OCI-LY3 (cell line): ENCODE data around the gene DCTN1.

ENCODE experiments used
- H2AFZ ChIP-seq: fragments of 200-600, 300-600 bp; shearing (Covaris generic); 2 replicates; pipeline ENCODE4 v1.6.0; 2014; ENCODE audit warnings: antibody characterized with exemption, low read depth, low read length
- H3K27ac ChIP-seq: fragments of 200-600, 300-600 bp; sonication (generic); 2 replicates; pipeline ENCODE4 v1.5.1; 2014; ENCODE audit warnings: mild to moderate bottlenecking, low read length, moderate library complexity, mixed read lengths
- H3K27me3 ChIP-seq: fragments of 200-600, 300-600 bp; sonication (generic); 2 replicates; pipeline ENCODE4 v1.6.1; 2014; ENCODE audit warnings: low read depth, low read length, mixed read lengths
- H3K36me3 ChIP-seq: fragments of 200-600, 300-600 bp; sonication (generic); replicated peaks from 2 replicates; pipeline ENCODE3; 2014; ENCODE audit warnings: low read depth, low read length, mixed read lengths
- H3K4me1 ChIP-seq: fragments of 300-600, 200-600 bp; sonication (generic); 2 replicates; pipeline ENCODE4 v1.6.1; 2014; ENCODE audit warnings: low read length, mixed read lengths
- H3K4me2 ChIP-seq: fragments of 200-600, 300-600 bp; sonication (generic); 2 replicates; pipeline ENCODE4 v1.6.1; 2014; ENCODE audit warnings: low read length, mixed read lengths
- H3K4me3 ChIP-seq: fragments of 300-600, 200-600 bp; sonication (generic); 2 replicates; pipeline ENCODE4 v1.5.1; 2014; ENCODE audit warnings: antibody characterized with exemption, mild to moderate bottlenecking, low read length, moderate library complexity
- H3K79me2 ChIP-seq: fragments of 300-600, 200-600 bp; shearing (Covaris generic); 2 replicates; pipeline ENCODE4 v1.6.1; 2014; ENCODE audit warnings: mild to moderate bottlenecking, low read length, mixed read lengths
- H3K9ac ChIP-seq: fragments of 300-600, 200-600 bp; shearing (Covaris generic); 2 replicates; pipeline ENCODE4 v1.6.0; 2014; ENCODE audit warnings: mild to moderate bottlenecking, low read length, moderate library complexity
- H3K9me3 ChIP-seq: fragments of 200-600, 300-600 bp; shearing (Covaris generic); 2 replicates; pipeline ENCODE4 v1.6.1; 2014; ENCODE audit warnings: low read length, mixed read lengths; ENCODE audit not compliant: insufficient read depth
- H4K20me1 ChIP-seq: fragments of 200-600, 300-600 bp; sonication (generic); 2 replicates; pipeline ENCODE4 v1.6.1; 2016; ENCODE audit warnings: low read length, mixed read lengths; ENCODE audit not compliant: insufficient read depth
- CTCF ChIP-seq: fragments of 200-600, 300-600 bp; sonication (generic); IDR thresholded peaks from 2 replicates; pipeline ENCODE4 v1.5.1; 2014; ENCODE audit warnings: antibody characterized with exemption, low read length, low read depth
- EZH2phosphoT487 ChIP-seq: fragments of 200-600 bp; shearing (Covaris generic); IDR thresholded peaks from 2 replicates; pipeline ENCODE4 v1.6.1; 2018; ENCODE audit warnings: antibody characterized with exemption, mixed run types, low read depth

DCTN1 gene

GRCh38 chr2:74418312-74418711 lies 38.2 kb upstream of the DCTN1 start:
- no peak overlapping the region for H3K27ac ChIP-seq
- H2AFZ ChIP-seq, result no peak overlapping the region
- peaks cover 32% of the 10 kb centered on the region for H3K4me1 ChIP-seq
- H3K4me2 ChIP-seq, result no peak overlapping the region
- no peaks in the 10 kb centered on the region for H3K79me2 ChIP-seq
- H3K9me3 ChIP-seq, result no peaks in the 10 kb centered on the region
- peaks cover 5% of the 10 kb centered on the region for H3K36me3 ChIP-seq
- H3K27me3 ChIP-seq, result no peaks in the 10 kb centered on the region
- H3K4me3 ChIP-seq, result no peak overlapping the region
- H3K9ac ChIP-seq, result no peak overlapping the region
- H4K20me1 ChIP-seq, result no peaks in the 10 kb centered on the region
- TF ChIP-seq CTCF (no peak), EZH2phosphoT487 (no peak)

- TF ChIP-seq CTCF, result no peak
- no peak for TF ChIP-seq EZH2phosphoT487
- H3K4me1 ChIP-seq, result peaks cover 32% of the 10 kb centered on the region
- no peaks in the 10 kb centered on the region for H3K36me3 ChIP-seq
- no peaks in the 10 kb centered on the region for H3K79me2 ChIP-seq
- H3K27me3 ChIP-seq, result no peaks in the 10 kb centered on the region
- no peaks in the 10 kb centered on the region for H3K9me3 ChIP-seq
- no peak overlapping the region for H3K4me2 ChIP-seq
- H3K4me3 ChIP-seq, result no peak overlapping the region
- H2AFZ ChIP-seq, result no peak overlapping the region
- H4K20me1 ChIP-seq, result no peaks in the 10 kb centered on the region
- no peak overlapping the region for H3K9ac ChIP-seq
- no peak overlapping the region for H3K27ac ChIP-seq
Measured at GRCh38 chr2:74417763-74418162, 37.7 kb upstream of the DCTN1 start.

- no peak overlapping the region for H3K27ac ChIP-seq
- H2AFZ ChIP-seq, result no peak overlapping the region
- no peak overlapping the region for H3K4me3 ChIP-seq
- no peaks in the 10 kb centered on the region for H4K20me1 ChIP-seq
- H3K4me1 ChIP-seq, result peaks cover 29% of the 10 kb centered on the region
- TF ChIP-seq CTCF (no peak), EZH2phosphoT487 (no peak)
- H3K9me3 ChIP-seq, result no peaks in the 10 kb centered on the region
- H3K79me2 ChIP-seq, result no peaks in the 10 kb centered on the region
- H3K27me3 ChIP-seq, result no peaks in the 10 kb centered on the region
- H3K4me2 ChIP-seq, result peak overlapping the region; percentile 37
- H3K36me3 ChIP-seq, result no peaks in the 10 kb centered on the region
- H3K9ac ChIP-seq, result no peak overlapping the region
Measured at GRCh38 chr2:74417197-74417596, 37.1 kb upstream of the DCTN1 start.

DNA sequence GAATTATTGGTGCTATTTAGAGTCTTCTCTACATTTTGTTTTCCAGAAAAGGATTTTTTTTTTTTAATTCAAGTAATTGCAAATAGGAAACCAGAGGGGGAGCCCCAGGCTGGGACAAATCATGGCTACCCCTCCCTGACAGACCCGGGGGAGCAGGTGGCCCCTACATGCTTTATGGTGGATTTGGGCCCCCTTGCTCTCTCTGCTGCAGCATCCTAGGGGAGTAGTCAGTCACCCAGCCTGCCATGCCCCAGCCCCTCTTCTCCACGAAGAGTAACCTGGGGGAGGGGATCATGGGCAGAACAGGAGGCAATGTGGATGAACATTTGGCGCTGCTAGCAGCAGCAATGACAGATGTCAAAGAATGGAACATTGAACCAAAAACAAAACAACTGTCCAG lies 36.7 kb upstream of the DCTN1 start:
- Histone ChIP-seq H3K9me3 (no peaks in the 10 kb centered on the region), H2AFZ (no peak overlapping the region), H3K27me3 (no peaks in the 10 kb centered on the region), H3K4me3 (peak overlapping the region; percentile 21; the same call in 1 of the 2 replicates), H4K20me1 (no peaks in the 10 kb centered on the region), H3K9ac (no peak overlapping the region), H3K79me2 (no peaks in the 10 kb centered on the region), H3K4me2 (peak overlapping the region; percentile 37), H3K27ac (no peak overlapping the region), H3K4me1 (peaks cover 28% of the 10 kb centered on the region), H3K36me3 (no peaks in the 10 kb centered on the region)
- TF ChIP-seq CTCF, result peak; percentile 42
- TF ChIP-seq EZH2phosphoT487, result no peak
